ENCODE results near the gene GP1BA.

The GP1BA gene

DNA sequence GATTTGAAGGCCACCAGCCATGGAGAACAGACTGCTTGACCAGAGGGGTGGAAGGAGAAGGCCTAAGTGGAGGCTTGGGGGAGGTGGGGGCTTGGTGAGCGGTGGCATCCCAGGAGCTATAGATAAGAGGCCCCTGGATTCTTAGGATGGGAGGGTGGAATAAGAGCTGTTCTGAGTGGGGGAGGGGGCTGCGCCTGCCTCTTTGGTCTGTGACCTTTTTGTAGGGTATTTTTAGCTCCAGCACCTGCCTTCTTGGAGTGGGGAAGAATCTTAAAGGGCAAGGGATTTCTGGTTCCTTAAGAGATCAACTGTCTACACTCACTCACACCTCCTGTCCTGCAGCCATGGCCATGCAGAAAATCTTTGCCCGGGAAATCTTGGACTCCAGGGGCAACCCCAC is 19.4 kb downstream of the GP1BA start:
- DNase-seq, result no peak

DNA sequence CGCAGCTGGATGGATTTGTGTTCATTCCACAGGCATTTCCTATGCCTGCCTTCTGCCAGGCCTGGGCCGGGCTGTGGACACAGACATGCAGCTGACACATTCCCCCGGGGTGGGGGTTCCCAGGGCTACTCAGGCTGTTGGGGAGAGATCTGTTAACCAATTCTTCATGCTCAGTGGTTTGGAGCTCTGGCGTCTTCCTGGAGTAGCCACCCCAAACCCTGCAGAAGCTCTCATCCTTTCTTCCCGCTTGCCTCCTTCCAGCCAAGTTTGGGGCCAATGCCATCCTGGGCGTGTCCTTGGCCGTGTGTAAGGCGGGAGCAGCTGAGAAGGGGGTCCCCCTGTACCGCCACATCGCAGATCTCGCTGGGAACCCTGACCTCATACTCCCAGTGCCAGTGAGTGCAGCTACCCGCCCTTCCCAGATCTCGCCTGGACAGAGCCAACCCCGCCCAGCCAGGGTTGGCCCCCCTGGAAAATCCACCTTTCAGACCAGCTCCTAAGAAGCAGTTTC is 21.4 kb downstream of the GP1BA start:
- DNase-seq, result no peak

DNA sequence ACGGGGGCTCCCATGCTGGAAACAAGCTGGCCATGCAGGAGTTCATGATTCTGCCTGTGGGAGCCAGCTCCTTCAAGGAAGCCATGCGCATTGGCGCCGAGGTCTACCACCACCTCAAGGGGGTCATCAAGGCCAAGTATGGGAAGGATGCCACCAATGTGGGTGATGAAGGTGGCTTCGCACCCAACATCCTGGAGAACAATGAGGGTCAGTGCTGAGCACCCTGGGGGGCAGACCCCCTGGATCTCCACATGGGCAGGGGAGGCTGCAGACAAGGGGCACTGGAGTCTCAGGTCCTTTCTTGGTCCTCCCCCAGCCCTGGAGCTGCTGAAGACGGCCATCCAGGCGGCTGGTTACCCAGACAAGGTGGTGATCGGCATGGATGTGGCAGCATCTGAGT is 23.0 kb downstream of the GP1BA start:
- DNase-seq, result no peak

DNA sequence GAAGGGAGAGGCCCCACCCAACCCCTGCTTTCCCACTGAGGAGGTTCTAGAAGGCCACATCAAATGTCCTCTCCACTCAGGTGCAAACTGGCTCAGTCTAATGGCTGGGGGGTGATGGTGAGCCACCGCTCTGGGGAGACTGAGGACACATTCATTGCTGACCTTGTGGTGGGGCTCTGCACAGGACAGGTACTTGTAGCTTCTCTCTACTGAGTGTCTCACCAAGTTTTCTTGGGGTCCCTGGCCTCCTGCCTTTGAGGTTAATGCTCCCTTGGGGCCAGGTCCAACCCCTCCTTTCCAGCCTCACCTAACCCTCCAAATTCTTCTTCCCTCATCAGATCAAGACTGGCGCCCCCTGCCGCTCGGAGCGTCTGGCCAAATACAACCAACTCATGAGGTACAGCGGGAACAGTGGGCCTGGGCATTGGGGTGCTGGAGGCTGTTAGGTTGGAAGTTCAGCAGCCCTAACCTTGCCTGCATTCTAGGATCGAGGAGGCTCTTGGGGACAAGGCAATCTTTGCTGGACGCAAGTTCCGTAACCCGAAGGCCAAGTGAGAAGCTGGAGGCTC is 24.5 kb downstream of the GP1BA start:
- DNase-seq, result no peak

DNA sequence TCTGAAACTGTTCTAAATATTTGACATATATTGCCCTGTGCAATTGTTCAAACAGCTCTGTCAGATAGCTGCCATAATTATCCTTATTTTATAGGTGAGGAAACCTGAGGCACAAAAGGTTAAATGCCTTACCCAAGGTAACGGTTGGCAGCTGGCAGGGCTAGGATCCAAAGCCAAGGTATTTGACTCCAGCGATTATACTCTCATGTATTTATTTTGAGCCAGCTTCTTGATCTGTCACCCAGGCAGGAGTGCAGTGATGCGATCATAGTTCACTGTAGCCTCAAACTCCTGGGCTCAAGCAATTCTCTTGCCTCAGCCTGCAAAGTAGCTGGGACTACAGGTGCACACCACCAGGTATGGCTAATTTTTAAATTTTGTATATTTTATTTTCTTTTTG is 26.0 kb downstream of the GP1BA start:
- DNase-seq, result no peak

DNA sequence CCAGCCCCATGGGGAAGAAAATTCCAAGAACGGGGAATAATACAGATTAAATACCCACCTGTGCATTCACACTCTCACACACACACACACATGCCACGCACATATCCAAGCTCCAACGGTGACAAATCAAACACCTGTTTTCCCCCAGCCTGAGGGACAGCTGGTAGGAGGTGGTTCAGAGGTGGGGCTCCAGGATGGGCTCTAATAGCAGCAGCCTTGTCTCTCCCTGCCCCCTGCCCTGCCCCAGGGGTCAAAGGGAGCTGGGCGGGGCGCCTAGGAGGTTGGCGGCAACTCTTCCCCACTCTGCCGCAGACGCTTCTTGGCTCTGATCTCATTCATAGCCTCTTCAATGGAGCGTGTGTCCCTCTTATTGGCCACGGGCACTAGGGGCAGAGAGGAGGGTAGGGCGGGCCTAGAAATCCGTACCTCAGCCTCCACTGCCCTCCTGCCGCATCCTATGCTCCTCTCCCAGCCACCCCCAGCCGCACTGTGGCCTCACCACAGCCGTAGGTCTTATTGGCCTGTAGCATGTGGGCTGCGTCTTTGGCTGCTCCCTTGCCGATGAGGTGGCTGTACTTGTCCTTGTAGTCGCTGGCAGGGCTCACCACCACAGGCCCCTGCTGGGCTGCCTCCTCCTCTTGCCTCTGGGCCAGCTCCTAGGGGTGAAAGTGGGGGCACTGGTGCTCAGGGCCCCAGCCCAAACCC is 27.3 kb downstream of the GP1BA start:
- DNase-seq, result no peak

DNA sequence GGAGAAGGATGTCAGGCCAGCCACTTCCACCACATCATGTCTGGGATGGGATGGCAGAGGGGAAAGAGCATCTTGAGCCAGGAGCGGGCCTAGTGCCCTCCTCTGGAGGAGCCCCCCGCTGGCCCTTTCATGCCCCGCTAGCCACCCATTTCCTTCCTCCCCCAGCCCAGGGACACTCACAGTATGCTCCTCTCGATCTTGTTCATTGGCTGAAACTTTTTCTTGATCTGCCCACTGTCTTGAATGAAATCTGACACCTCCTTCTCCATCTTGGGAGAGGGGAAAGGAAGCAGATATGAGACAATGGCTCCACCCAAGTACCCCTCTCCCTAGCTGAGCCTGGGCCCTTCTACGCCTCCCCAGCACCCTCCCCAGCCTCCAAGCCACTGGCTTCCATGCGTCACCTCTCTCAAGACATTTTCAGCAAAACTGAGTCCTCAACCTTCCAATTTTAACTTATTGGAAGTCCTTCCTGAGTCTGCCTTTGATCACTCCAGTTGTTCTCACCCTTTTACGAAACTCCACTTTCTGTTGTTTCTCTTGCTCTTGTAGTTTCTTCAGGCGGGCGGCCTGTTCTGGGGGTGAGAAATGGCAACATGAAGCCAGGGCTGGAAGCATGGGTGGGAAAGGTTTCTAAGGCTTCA is 28.3 kb downstream of the GP1BA start:
- no peak for DNase-seq

DNA sequence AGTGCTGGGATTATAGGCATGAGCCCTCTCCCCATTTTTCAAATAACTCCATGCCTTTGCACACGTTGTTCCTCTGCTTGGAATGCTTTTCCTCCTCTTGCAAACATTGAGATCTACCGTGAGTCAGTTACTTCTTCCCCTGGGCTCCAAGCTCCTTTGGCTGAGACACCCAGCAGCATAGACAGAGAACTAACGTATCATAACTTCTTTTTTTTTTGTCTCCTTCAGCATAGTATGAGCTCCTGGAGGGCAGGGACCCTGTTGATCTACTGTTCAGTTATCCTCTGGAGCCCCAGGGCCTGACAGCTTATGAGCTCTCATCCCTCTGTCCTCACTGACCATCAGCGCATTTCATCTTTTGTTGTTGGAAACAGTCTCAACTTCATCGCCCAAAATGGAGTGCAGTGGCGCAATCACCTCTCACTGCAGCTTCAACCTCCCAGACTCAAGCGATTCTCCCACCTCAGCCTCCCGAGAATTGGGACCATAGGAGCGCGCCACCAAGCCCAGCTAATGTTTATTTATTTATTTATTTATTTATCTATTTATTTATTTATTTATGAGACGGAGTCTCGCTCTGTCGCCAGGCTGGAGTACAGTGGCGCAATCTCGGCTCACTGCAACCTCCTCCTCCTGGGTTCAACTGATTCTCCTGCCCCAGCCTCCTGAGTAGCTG is 33.4 kb downstream of the GP1BA start:
- no peak for DNase-seq

DNA sequence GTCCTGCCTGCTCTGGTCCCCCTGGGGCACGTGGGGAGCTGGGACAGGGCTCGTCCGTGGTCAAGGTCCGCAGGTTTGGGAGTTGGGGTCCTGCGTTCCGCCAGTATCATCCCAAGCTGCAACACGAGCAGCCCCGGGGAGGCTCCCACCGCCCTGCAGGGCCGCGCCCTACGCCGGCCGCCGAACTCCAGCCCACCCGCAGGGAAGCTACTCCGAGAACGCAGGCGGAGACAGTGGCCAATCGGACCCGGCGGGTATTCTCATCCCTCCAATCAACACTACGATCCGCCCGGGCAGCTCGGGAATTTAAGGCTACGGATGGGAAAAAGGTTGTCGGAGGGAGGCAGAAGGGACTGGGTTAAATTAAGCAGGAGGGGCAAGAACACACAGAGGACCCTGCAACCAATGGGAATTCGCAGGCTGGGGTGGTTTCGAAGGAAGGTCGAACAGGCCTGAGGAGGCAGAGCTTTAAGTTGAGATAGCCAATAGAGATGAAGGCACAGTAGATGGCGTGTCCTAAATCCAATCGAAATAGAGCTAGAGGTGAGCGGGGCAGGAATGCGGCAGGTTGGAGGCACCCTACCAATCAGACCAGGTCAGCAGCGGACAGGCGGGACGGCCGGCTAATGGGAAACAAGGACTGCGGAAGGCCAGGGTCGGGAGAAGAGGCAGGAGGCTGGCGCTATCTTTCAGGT is 34.9 kb downstream of the GP1BA start:
- peak; percentile 93 for DNase-seq

DNA sequence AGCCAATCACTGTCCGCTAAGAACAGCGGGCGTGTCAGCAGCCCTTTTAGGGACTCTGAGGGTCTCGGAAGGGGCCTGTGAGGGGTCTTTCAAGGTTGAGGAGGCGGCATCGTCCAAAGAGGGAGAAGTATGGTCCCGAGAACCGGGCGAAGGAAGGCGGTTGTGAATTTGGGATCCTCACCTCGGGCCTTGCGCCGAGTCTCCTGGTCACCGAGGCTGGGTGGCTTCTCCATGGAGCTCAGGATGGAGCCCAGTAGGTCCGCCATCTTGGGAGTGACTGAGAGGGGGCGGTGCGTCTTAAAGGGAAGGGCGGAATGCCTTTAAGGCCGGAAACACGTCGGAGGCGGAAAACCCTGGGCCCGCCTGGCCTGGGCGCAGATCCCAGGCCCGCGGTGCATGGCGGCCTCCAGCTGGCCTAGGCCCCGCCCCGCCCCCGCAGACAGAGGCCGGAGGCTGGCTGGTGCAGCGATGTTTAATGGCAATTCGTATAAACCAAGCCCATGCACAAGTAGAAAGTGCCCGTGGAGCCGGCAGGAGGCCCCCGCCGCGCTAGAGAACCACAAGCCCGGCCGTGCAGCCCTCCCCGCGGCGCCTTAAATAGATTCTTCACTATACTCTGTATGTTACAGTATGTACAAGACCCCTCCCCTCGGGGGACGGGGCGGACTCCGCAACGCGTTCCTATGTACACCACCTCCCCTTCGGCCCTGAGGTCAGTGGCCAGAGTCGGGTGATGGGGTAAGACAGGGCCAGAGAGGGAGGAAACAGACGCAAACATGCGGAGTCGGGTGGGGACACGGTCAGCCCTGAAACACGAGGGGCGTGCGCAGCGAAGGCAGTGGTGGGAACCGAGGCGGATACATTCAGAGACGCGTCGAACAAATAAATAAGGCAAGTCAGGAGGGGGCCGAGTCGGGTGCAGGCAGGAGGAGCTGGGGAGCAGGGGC is 35.7 kb downstream of the GP1BA start, which contains the start of gene SPAG7:
TSS of gene SPAG7 (minus strand) at position 279 of the 947 bp plus-strand sequence. CDS start at position 266, 13 bp downstream.
- DNase-seq, result peak; percentile 76

DNA sequence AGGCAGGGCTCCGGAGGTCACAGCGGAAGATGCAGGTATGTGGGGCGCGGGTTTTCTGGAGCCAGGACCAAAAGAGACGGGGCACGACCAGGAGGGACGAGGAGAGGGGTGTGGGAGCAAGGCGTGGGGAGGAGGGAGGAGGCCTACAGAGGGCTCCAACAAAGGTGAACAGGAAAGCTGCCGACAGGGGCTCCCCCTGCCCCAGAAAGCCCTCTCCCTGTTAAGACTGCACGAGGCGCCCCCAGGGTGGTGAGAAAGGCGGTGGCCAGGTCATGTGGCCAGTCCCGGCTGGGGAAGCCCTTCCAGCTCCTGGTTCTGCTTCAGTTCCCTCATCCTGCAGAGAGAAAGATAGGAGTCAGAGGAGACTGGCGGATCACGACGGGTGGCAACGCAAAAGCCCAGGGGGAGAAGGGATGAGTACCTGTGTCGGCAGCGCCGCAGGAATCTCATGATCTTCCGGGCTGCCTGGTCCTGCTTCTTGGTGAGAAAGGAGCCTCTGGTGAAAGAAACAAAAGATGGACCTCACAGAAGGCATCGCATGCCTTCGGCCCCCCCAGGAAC is 36.5 kb downstream of the GP1BA start:
- DNase-seq, result no peak

DNA sequence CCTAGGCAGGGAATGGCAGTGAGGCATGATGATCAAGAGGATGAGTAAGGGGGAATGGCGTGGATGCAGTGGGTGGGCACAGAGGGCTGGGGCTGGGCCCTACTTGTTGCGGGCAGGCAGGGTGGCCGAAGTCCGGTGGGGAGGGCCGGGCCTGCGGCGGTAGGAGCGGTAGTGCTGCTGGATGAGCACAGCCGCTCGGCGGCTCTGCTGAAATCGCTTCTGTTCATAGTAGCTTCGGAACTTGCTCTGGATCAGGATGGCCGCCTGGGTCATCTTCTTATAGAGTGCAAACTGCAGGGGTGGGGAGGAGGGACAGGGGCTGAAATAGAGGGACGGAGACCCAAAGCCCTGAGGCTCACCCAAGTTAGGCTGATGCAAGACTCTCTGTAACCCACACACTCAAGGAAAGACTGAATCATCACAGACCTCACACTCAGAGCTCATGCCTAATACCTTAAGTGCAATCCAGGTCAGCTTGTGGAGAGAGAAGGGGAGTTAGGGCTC is 37.0 kb downstream of the GP1BA start:
- no peak for DNase-seq

DNA sequence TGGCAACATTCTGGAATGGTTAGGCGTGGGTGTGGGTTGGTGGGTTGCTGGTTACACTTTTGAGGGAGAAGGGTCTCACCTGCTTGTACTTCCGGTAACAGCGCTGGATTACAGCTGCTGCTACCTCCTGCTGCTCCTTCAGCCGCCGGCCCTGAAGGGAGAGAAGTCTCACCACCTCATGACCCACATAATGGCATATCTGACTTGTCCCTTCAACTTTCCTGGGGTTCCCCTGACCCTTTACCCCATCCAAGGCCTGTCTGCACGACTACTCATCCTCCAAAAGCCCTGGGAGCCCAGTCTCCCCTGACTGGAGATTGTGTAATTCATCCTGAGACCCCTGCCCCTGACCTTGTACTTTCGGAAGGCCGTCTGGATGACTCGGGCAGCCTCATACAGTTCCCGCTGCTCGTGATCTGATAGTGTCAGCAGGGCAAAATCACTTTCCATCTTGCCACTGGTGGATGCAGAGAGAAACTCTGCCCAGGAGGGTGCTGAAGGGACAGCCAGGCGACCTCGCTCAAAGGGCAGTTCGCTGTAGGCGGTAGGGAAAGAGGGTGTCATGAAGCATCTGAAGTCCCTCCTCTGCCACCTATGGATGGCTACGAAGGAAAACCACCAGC is 37.6 kb downstream of the GP1BA start:
- no peak for DNase-seq

DNA sequence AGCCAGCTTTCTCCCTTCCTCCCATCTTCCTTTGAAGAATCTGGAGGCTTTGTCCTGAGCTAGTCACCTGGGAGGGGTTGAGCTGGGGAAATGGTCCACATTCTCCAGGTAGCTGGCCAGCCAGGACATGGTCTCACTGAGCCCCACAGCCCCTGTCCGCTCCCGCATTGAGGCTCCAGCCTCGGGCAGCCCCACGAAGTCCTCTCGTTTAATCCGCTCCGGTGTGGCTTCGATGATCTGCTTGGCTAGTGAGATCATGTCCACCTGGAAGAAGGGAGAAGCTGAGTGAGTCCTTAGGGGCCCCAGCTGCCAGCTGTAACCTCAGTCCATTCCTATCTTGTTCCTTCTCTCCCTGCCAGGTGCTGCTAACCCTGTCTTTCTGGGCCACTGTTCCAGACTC is 38.2 kb downstream of the GP1BA start:
- DNase-seq, result no peak

DNA sequence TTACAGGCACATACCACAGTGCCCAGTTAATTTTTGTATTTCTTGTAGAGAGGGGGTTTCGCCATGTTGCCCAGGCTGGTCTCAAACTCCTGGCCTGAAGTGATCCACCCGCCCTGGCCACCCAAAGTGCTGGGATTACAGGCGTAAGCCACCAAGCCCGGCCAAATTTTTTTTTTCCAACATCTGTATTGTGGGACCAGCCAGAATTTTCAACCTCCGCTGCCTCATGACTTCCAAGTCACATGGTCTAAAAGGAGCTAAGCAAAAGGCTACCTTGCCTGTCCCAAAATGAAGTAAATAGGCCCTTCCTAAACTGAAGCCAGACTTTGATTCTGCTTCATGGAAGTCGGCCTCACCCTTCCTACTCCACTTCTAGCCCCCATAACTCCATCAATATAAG is 39.7 kb downstream of the GP1BA start:
- no peak for DNase-seq

DNA sequence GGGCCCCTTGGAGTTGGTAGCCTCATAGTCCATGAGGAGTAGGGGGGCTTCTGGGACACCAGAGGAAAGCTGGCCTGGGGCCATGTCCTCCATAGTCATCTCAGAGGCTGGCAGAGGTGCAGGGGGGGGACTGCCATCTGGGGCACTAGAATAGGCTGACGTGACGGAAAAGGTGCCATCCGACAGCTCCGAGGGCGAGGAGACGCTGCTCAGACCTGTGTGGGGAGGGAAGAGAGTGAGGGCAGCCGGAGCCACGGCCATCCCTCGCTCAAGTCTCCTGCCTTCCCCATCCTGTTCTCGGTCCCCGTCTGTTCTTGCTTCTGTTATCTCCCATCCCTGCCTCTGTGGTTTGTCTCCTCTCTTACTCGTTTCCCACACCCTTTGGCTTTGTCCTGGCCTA is 40.2 kb downstream of the GP1BA start:
- no peak for DNase-seq

DNA sequence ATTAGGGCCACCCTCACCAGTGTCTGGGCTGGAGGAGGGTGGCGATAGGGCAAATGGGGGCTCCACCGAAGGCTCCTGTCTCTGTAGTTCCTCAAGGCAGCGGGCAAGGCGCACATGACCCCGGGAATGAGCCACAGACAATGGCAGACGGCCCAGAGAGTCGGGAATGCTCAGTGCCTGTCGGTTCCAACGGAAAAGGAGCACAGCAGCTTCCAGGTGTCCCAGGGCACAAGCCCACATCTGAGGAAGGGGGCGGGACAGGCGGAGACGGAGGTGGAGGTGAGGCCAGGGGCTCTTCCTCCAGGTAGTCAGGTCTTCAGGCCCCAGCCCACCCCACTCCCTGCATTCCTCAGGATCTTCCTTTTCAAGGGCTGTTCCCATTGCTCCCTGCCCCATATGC is 40.7 kb downstream of the GP1BA start:
- no peak for DNase-seq

DNA sequence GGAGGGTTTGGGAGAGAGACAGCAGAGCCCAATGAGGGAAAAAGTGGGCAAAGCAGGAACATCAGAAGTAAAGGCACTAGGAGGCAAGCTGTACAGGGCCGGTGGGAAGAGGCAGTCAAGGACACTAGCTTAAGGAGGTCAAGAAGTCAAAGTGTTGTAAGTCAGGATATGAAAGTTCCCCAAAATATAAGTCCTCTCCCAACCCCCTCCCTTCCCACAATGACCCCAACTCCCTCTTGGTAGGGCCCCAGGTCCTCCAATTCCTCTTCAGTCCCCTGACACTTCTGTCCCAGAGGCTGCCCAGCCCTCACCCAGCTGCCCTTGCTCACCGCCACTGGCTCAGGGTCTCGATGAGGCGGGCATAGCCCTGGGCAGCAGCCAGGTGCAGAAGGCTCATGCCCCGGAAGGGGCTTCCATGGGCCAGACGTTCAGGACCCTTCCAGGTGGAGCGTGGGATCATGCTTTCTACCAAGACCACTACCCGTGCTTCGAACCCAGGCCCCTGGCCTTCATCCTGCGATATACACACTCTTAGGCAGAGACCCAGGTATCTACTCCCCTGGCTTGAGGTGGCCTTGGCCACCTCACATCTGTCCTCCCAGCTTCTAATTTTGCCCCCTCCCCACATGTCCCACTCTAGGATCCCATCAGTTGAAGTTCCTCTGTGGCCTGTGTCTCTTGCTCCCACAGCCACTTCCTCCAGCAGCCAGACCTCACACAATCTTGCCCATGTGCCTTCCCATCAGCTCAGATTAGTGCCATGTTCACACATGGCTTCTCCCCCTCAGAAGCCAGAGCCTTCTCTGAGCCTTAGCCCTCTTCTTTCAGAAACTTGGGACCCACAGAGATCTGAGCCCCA is 41.4 kb downstream of the GP1BA start:
- no peak for DNase-seq

DNA sequence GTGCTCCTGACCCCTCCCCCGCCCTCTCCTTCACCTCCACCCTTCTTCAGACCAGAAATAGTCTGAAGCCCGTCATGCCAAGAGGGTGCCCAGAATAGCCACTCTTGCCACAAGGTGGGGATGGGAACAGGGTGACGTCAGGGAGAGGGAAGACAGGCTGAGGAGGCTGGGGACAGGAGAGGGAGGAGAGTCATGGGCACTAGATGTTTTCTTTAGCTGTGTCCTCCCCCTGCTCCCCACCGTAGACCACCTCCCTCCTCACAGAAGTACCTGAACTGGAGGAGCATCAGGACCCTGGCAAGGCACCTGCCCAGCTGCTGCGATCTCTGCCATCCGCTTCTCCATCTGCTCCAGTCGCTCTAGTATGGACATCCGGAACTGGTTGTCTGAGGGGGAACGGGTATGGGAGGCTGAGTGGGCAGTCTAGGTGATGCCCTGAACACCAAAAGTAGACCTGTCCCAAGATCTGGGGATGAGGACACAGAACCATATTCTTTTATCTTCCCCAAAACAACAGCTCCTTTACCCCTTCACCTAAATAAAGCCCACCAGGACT is 42.1 kb downstream of the GP1BA start:
- no peak for DNase-seq
